GM23338 (cell line): ENCODE results near the gene CYB5B. TPM values are rescaled to one million over a fixed set of nuclear protein-coding genes. Genes with fewer than 3 reads are reported as not detected.

Source experiments
- ATAC-seq: fragments of 200-7000 bp; cut with Tn5 transposase; 3 replicates; pipeline ENCODE4 v1.9.1; 2020
- DNase-seq: peaks from one replicate; pipeline ENCODE4 v3.0.0-alpha.2; 2015; ENCODE audit warnings: low spot score
- H2AFZ ChIP-seq: fragments of 200-600 bp; sonication (generic); 2 replicates; pipeline ENCODE4 v1.8.0; 2016; ENCODE audit warnings: antibody characterized with exemption, mild to moderate bottlenecking, moderate library complexity
- H3F3A ChIP-seq: fragments of 200-600 bp; sonication (generic); replicated peaks from 2 replicates; pipeline ENCODE4 v1.8.0; 2017; ENCODE audit warnings: antibody characterized with exemption, mixed run types, low read depth
- H3K27ac ChIP-seq: fragments of 200-600 bp; sonication (generic); 2 replicates; pipeline ENCODE4 v1.6.1; 2016; ENCODE audit warnings: low read depth
- H3K27me3 ChIP-seq: fragments of 200-600 bp; sonication (generic); 2 replicates; pipeline ENCODE4 v1.8.0; 2016; ENCODE audit warnings: mild to moderate bottlenecking, mixed run types, moderate library complexity; ENCODE audit not compliant: insufficient read depth
- H3K36me3 ChIP-seq: fragments of 200-600 bp; sonication (generic); 2 replicates; pipeline ENCODE4 v1.8.0; 2016; ENCODE audit warnings: mild to moderate bottlenecking; ENCODE audit not compliant: insufficient read depth
- H3K4me1 ChIP-seq: fragments of 200-600 bp; sonication (generic); 2 replicates; pipeline ENCODE4 v1.8.0; 2016; ENCODE audit warnings: mild to moderate bottlenecking, moderate library complexity; ENCODE audit not compliant: insufficient read depth
- H3K4me2 ChIP-seq: fragments of 200-600 bp; sonication (generic); 2 replicates; pipeline ENCODE4 v1.7.1; 2017; ENCODE audit warnings: mixed run types
- H3K4me3 ChIP-seq: fragments of 200-600 bp; sonication (generic); 2 replicates; pipeline ENCODE4 v1.6.1; 2016; ENCODE audit warnings: mixed run types
- H3K79me2 ChIP-seq: fragments of 200-600 bp; sonication (generic); replicated peaks from 2 replicates; pipeline ENCODE4 v1.8.0; 2017; ENCODE audit warnings: mild to moderate bottlenecking; ENCODE audit not compliant: insufficient read depth
- H3K9me2 ChIP-seq: fragments of 200-600 bp; sonication (generic); 2 replicates; pipeline ENCODE4 v1.8.0; 2017; ENCODE audit not compliant: insufficient read depth
- H4K20me1 ChIP-seq: fragments of 200-600 bp; sonication (generic); replicated peaks from 2 replicates; pipeline ENCODE4 v1.8.0; 2017; ENCODE audit warnings: mild to moderate bottlenecking; ENCODE audit not compliant: insufficient read depth
- H3K27ac Mint-ChIP-seq: 2 replicates; pipeline ENCODE4 v1.8.0; 2020; ENCODE audit warnings: inconsistent platforms, mild to moderate bottlenecking, moderate library complexity, mixed read lengths
- H3K27me3 Mint-ChIP-seq: 3 replicates; pipeline ENCODE4 v1.8.0; 2022; ENCODE audit warnings: low read depth, mild to moderate bottlenecking, moderate library complexity, mixed read lengths, inconsistent platforms; ENCODE audit not compliant: insufficient read depth, poor library complexity
- H3K36me3 Mint-ChIP-seq: 3 replicates; pipeline ENCODE4 v1.8.0; 2021; ENCODE audit warnings: low read depth, mild to moderate bottlenecking, inconsistent platforms, moderate library complexity, mixed read lengths
- H3K4me1 Mint-ChIP-seq: 3 replicates; pipeline ENCODE4 v1.8.0; 2020; ENCODE audit warnings: mild to moderate bottlenecking, inconsistent platforms, mixed read lengths
- H3K4me3 Mint-ChIP-seq: 3 replicates; pipeline ENCODE4 v1.8.0; 2021; ENCODE audit warnings: moderate library complexity, mild to moderate bottlenecking, inconsistent platforms, mixed read lengths
- H3K9me3 Mint-ChIP-seq: 3 replicates; pipeline ENCODE4 v1.8.0; 2020; ENCODE audit warnings: moderate library complexity, mild to moderate bottlenecking, inconsistent platforms, mixed read lengths
- CTCF ChIP-seq, 2 experiments: fragments of 200-600 bp in 1 of 2; sonication (generic) in 1 of 2; conservative IDR thresholded peaks; 2 replicates each; pipeline versions ENCODE4 v1.5.1 to v1.6.1; 2016 to 2017; ENCODE audit warnings: antibody characterized with exemption in 2 of 2, low read depth in 2 of 2, mild to moderate bottlenecking in 2 of 2, moderate library complexity in 1 of 2
- ETS1 ChIP-seq: IDR thresholded peaks from 2 replicates; pipeline ENCODE4 v1.6.1; 2016; ENCODE audit warnings: antibody characterized with exemption
- EZH2 ChIP-seq: fragments of 200-600 bp; sonication (generic); IDR thresholded peaks from one replicate; pipeline ENCODE4 v1.8.0; 2017; ENCODE audit warnings: antibody characterized with exemption, mild to moderate bottlenecking, low read depth; ENCODE audit not compliant: unreplicated experiment
- EZH2phosphoT487 ChIP-seq: fragments of 200-600 bp; sonication (generic); IDR thresholded peaks from one replicate; pipeline ENCODE4 v1.8.1; 2018; ENCODE audit warnings: antibody characterized with exemption; ENCODE audit not compliant: unreplicated experiment
- NANOG ChIP-seq: IDR thresholded peaks from 2 replicates; pipeline ENCODE4 v1.6.1; 2016; ENCODE audit warnings: antibody characterized with exemption, borderline replicate concordance
- POLR2AphosphoS5 ChIP-seq: IDR thresholded peaks from 2 replicates; pipeline ENCODE4 v1.6.1; 2016; ENCODE audit warnings: antibody characterized with exemption, low read depth
- REST ChIP-seq: IDR thresholded peaks from one replicate; pipeline ENCODE4 v1.6.1; 2018; ENCODE audit warnings: antibody characterized with exemption; ENCODE audit not compliant: unreplicated experiment
- STAT1 ChIP-seq: IDR thresholded peaks from one replicate; pipeline ENCODE4 v1.6.1; 2016; ENCODE audit warnings: antibody characterized with exemption; ENCODE audit not compliant: unreplicated experiment
- ZNF114 ChIP-seq: fragments of 250-450 bp; sonication (Bioruptor Pico); IDR thresholded peaks from 2 replicates; pipeline ENCODE4 v1.5.0; 2020; ENCODE audit warnings: mild to moderate bottlenecking, moderate library complexity
- ZNF462 ChIP-seq: fragments of 250-450 bp; sonication (Bioruptor Pico); IDR thresholded peaks from 2 replicates; pipeline ENCODE4 v1.5.0; 2020; ENCODE audit warnings: mild to moderate bottlenecking, moderate library complexity
- polyA plus RNA-seq: library from polyadenylated mRNA; unstranded; fragments of >200 nt; fragmentation: Nextera tagmentation; extraction: Ambion mirVana; gene quantifications from 2 replicates; pipeline ENCODE4 v1.2.1, GENCODE V29; 2016
- total RNA-seq: library from RNA; depleted of rRNA; stranded (reverse); fragments of >200 nt; shearing (Covaris generic); gene quantifications from 2 replicates; pipeline ENCODE4 v1.2.3, GENCODE V29; 2014

The CYB5B gene
- total and polyA plus RNA-seq, 2 experiments from 2014 or later, result 72.0 to 110 TPM

- TF ChIP-seq ZNF462 (CRISPR knock-in tag), result no peak
- TF ChIP-seq CTCF (conservative IDR thresholded peaks at IDR 0.05; ENCODE audit: low read depth in 2 of 2), result no peak
These were observed 60.9 kb downstream of the CYB5B start (continued) for GRCh38 chr16:69485361-69485760.

GRCh38 chr16:69485816-69486215 lies 61.4 kb downstream of the CYB5B start:
- Histone ChIP-seq H2AFZ (no peak overlapping the region), H3K4me2 (no peak overlapping the region), H3K4me3 (no peak overlapping the region), H3K79me2 (no peaks in the 10 kb centered on the region), H4K20me1 (no peaks in the 10 kb centered on the region), H3K4me1 (no peaks in the 10 kb centered on the region), H3K9me2 (no peaks in the 10 kb centered on the region), H3K27me3 (no peaks in the 10 kb centered on the region), H3F3A (no peaks in the 10 kb centered on the region), H3K36me3 (no peaks in the 10 kb centered on the region), H3K27ac (no peak overlapping the region)
- Mint-ChIP-seq H3K9me3 (no peaks in the 10 kb centered on the region), H3K36me3 (no peaks in the 10 kb centered on the region), H3K27me3 (peaks cover 2% of the 10 kb centered on the region), H3K4me3 (no peak overlapping the region), H3K4me1 (no peaks in the 10 kb centered on the region), H3K27ac (no peak overlapping the region)
- DNase-seq (no peak), ATAC-seq (no peak)
- TF ChIP-seq NANOG, result no peak
- no peak for TF ChIP-seq EZH2
- TF ChIP-seq ETS1, result no peak
- no peak for TF ChIP-seq ZNF114 (CRISPR knock-in tag)
- no peak for TF ChIP-seq POLR2AphosphoS5
- no peak for TF ChIP-seq EZH2phosphoT487
- no peak for TF ChIP-seq REST
- TF ChIP-seq STAT1, result no peak
